Lower leg skin (tissue), 3 donors: Measurements from ENCODE around the gene ZSCAN22.

Source experiments
- POLR2A ChIP-seq, 2 donors: fragments of 450-650 bp; IDR thresholded peaks; one replicate each; pipeline ENCODE4 v1.6.1; 2016 to 2017; ENCODE audit warnings: antibody characterized with exemption in 2 of 2, mild to moderate bottlenecking in 1 of 2, moderate library complexity in 1 of 2
- TF ChIP-seq, protein P1 (sequence below), 3 donors: fragments of 450-650 bp; IDR thresholded peaks; one replicate each; pipeline ENCODE4 v1.5.1; 2016; ENCODE audit warnings: antibody characterized with exemption in 3 of 3, mild to moderate bottlenecking in 3 of 3, moderate library complexity in 2 of 3

DNA sequence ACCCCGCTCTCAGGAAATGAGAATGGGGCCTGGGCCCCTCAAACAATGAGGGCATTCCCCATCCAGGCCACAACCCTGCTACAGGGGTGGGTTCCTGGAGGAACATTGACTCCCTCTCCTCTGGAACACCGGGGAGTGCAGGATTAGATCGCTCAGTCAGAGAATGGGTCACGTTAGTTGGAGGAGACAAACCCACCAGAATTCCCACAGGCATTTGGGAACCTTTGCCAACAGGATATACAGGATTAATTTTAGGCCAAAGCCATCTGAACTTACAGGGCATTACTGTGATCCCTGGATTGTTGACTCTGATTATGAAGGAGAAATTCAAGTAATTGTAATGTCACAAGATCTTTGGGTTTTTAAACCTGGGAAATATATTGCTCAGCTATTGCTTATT lies 19.1 kb upstream of the ZSCAN22 start:
- TF ChIP-seq, protein P1, sequence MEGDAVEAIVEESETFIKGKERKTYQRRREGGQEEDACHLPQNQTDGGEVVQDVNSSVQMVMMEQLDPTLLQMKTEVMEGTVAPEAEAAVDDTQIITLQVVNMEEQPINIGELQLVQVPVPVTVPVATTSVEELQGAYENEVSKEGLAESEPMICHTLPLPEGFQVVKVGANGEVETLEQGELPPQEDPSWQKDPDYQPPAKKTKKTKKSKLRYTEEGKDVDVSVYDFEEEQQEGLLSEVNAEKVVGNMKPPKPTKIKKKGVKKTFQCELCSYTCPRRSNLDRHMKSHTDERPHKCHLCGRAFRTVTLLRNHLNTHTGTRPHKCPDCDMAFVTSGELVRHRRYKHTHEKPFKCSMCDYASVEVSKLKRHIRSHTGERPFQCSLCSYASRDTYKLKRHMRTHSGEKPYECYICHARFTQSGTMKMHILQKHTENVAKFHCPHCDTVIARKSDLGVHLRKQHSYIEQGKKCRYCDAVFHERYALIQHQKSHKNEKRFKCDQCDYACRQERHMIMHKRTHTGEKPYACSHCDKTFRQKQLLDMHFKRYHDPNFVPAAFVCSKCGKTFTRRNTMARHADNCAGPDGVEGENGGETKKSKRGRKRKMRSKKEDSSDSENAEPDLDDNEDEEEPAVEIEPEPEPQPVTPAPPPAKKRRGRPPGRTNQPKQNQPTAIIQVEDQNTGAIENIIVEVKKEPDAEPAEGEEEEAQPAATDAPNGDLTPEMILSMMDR (IDR thresholded peaks at IDR 0.05) = no peak
- TF ChIP-seq POLR2A (IDR thresholded peaks at IDR 0.05) = no peak
